GM12873 (cell line): ENCODE data around the gene RXRG.

Experiments used
- TF ChIP-seq, protein P1 (sequence below): IDR thresholded peaks from 2 replicates; pipeline ENCODE4 v1.5.1; 2012; ENCODE audit warnings: low read depth, mild to moderate bottlenecking, moderate library complexity, low read length, control low read depth; ENCODE audit not compliant: insufficient read depth; ENCODE audit errors: missing control alignments

RXRG gene

DNA sequence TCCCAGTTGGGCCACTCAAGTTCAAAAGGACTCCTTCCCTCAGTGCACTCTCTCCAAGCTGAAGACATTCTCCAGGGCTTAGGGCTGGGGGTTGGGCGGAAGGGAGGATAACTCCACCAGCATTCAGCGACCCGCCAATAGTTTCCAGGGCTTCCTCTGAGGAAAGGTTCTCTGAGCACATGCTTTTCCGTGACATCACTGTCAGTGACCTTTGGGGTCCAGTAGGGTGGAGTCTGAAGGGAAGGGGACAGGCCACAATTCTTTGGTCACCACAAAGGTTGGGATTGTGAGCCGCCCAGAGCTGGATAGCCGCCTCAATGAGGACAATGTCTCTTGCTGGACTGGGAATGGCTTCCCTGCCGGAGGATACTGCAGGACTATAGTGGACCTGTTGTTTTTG lies 22.8 kb upstream of the RXRG start:
- TF ChIP-seq, protein P1, sequence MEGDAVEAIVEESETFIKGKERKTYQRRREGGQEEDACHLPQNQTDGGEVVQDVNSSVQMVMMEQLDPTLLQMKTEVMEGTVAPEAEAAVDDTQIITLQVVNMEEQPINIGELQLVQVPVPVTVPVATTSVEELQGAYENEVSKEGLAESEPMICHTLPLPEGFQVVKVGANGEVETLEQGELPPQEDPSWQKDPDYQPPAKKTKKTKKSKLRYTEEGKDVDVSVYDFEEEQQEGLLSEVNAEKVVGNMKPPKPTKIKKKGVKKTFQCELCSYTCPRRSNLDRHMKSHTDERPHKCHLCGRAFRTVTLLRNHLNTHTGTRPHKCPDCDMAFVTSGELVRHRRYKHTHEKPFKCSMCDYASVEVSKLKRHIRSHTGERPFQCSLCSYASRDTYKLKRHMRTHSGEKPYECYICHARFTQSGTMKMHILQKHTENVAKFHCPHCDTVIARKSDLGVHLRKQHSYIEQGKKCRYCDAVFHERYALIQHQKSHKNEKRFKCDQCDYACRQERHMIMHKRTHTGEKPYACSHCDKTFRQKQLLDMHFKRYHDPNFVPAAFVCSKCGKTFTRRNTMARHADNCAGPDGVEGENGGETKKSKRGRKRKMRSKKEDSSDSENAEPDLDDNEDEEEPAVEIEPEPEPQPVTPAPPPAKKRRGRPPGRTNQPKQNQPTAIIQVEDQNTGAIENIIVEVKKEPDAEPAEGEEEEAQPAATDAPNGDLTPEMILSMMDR = no peak

DNA sequence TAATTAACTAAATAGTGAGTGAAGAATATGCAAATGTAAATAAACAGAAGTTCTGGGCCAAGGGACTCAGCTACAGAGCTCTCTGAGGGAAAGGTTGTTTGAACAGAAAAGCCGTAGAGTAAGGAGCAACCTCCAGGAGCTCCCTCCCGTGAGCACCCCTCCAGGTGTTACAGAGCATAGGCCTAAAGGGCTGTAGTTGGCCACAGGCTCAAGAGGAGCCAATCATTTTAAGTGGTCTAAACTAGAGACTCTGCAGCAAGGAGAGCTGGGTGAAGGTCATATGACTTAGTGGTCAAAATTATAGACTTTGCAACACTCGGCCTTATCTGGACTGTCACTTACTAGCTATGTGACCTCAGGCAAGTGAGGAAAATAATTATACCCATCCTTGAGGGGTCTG lies 19.1 kb upstream of the RXRG start:
- TF ChIP-seq, protein P1 = no peak

DNA sequence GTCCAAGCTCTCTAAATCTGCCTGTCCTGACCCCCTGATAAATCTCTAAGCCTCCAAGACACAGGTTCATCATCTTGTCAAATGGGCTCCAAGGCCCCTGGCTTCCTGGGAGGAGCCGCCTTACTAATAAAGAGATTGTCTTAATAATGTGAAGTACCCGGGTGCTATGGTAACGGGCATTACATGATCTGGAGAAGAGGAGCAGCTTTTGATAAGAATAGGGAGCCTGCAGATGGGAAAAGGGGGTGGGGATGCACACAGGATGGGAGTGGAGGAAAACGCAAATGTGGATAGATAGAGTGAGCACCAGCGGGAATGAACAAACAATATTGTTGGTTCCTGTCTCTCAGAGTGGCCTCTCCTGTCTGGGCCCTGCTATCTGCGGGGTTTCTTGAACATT lies 11.9 kb upstream of the RXRG start:
- TF ChIP-seq, protein P1 = no peak

- TF ChIP-seq, protein P1 = no peak
Measured at GRCh38 chr1:165456114-165456513, 11.2 kb upstream of the RXRG start.

- TF ChIP-seq, protein P1 = no peak
Measured at GRCh38 chr1:165455111-165455510, 10.2 kb upstream of the RXRG start.

DNA sequence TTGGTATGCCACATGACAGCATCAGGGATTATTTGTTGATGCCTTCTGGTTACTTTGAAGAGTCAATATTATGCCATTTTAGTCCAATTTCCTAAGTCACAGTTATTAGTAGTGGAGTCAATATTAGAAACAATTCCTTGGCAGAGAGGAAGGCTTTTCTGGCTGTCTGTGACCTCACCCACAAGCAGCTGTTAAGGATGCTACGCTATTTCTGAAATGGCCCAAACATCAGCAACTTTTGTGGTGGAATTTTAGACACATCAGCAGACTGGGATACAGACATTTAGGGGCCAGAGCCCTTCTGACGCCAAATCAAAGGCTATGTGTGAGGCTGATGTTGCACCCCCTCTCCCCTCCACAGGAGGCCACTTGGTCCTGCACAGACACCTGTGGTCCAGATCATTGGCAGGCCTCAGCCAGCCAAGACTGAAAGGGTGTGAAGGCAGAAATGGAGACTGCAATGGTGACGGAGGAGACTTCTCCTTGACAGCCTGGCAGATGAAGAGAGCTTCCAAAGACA lies 9.2 kb upstream of the RXRG start:
- TF ChIP-seq, protein P1 = no peak

DNA sequence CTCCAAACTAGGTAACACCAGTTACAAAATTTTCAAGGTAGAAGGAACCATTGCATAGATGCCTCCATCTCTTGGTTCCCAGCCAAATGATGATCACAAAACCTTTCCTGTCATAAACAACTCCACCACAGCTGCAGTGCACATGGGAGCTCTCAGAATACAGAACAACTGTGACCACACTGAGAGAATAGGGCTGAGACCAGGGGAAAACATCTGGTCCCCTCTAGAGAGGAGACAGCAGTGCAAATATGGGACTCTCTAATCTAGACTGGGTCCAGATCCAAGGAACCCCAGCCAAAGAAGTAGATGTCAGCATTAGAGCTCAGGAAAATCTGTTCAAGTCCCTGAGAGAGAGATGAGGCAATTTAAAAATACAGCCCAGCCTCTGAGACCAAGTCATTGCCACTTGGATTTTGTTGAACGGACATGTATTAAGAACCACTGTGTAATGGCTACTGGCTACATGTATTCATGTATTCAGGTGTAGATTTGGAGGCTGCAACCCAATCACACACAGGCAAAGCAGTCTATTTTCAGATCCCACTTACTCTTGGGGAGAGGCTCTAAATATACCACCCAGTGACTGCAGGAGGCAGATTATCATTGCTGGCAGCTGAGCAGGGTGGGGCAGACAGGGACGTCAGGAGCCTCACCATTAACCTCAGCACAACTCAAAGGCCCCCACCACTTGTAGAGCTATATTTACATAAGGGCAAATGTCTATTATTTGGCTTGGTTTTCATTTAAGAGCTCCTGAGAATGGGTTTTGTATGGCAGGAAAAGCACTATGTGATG lies 7.6 kb upstream of the RXRG start:
- TF ChIP-seq, protein P1 = no peak
